GM15510 (cell line): Measurements from ENCODE around the gene CASP8AP2.

Experiments
- POLR2A ChIP-seq: IDR thresholded peaks from 3 replicates; pipeline ENCODE4 v1.6.1; 2011; ENCODE audit warnings: borderline replicate concordance; ENCODE audit not compliant: insufficient read length; ENCODE audit errors: extremely low read depth

CASP8AP2 gene

DNA sequence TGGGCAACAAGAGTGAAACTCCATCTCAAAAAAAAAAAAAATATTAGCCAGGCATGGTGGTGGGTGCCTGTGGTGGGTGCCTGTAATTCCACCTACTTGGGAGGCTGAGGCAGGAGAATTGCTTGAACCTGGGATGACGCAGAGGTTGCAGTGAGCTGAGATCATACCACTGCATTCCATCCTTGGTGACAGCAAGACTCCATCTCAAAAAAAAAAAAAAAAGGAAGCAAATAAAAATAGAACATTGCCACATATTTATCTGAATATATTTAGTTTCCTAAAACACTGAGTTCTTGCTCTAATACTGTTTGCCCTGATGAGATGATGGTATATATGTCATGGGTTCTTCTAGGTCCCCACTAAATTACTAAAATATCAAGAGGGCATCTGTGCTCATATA lies 28.4 kb downstream of the CASP8AP2 start:
- TF ChIP-seq POLR2A, result no peak

DNA sequence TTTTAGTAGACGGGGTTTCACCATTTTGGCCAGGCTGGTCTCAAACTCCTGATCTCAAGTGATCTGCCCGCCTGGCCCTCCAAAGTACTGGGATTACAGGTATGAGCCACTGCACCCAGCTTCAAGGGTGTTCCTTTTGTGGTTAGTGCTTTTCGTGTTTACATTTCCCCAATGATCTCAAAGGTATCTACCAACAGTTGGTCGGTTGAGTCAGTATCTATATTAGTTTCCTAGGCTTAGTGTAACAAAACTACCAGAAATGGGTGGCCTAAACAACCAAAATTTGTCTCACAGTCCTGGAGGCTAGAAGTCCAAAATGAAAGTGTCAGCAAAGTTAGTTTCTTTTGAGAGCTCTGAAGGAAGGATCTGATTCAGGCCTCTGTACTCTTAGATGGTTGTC lies 30.1 kb downstream of the CASP8AP2 start:
- TF ChIP-seq POLR2A, result no peak

DNA sequence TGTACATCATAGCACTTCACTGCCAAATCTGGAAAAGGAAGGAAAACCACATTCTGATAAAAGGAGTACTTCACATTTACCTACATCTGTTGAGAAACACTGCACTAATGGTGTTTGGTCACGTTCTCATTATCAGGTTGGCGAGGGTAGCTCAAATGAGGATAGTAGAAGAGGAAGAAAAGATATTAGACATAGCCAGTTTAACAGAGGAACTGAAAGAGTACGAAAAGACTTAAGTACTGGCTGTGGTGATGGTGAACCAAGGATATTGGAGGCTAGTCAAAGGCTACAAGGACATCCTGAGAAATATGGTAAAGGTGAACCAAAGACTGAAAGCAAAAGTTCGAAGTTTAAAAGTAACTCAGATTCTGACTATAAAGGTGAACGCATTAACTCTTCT lies 32.6 kb downstream of the CASP8AP2 start:
- no peak for TF ChIP-seq POLR2A

DNA sequence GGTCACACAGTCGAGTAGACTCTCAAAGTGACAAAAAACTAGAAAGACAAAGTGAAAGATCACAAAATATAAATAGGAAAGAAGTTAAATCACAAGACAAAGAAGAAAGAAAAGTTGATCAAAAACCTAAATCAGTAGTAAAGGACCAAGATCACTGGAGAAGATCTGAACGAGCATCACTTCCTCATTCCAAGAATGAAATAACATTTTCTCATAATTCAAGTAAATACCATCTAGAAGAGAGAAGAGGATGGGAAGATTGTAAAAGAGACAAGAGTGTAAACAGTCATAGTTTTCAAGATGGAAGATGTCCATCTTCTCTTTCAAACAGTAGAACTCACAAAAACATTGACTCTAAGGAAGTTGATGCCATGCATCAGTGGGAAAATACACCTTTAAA lies 33.0 kb downstream of the CASP8AP2 start:
- TF ChIP-seq POLR2A, result no peak

DNA sequence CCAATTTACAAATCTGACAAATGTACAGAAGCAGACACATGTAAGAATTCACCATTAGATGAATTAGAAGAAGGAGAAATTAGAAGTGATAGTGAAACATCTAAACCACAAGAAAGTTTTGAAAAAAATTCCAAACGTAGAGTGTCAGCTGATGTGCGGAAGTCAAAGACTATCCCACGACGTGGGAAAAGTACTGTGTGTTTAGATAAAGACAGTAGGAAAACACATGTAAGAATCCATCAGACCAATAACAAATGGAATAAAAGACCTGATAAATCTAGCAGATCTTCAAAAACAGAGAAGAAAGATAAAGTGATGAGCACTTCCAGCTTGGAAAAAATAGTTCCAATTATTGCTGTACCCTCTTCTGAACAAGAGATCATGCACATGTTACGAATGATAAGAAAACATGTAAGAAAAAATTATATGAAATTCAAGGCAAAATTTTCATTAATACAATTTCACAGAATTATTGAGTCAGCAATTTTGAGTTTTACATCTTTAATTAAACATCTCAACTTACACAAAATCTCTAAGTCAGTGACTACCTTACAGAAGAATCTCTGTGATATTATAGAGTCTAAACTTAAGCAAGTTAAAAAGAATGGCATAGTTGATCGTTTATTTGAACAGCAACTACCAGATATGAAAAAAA lies 36.5 kb downstream of the CASP8AP2 start:
- TF ChIP-seq POLR2A, result no peak

DNA sequence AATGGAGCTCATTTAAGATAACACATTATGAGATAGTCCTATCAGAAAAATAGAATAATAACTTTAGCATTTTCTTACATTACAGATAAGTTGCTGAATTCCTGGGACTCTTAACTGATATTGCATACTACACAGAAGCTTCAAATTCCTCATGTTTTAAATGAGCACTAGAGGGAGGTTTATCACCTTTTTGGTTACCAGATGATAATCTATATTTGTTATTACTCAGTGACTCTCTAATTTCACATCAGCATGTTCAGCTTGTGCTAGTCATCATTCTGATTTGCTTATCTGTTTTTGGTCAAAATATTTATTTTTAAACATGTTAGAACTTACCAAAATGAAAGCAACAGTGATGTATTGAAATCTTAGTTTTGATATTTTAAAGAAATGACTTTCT lies 44.0 kb downstream of the CASP8AP2 start:
- no peak for TF ChIP-seq POLR2A

DNA sequence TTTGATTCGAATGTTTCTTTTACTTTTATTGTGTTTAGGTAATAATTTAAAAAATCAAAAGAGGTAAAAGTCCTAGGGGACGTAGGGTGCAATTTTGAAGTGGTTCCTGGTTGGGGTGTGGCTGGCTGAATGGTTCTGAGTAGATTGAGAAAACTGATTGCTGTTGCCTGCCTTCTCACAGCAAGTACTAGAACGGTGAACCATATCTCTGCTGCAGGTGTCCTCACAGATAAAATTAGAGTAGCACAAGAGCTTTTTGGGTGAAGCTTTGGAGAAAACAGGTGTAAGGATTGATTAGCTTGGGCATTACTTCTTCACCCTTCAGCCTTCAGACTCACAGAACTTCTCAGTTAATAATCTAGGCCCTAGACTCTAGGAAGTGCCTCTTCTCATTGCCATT lies 44.8 kb downstream of the CASP8AP2 start:
- no peak for TF ChIP-seq POLR2A

DNA sequence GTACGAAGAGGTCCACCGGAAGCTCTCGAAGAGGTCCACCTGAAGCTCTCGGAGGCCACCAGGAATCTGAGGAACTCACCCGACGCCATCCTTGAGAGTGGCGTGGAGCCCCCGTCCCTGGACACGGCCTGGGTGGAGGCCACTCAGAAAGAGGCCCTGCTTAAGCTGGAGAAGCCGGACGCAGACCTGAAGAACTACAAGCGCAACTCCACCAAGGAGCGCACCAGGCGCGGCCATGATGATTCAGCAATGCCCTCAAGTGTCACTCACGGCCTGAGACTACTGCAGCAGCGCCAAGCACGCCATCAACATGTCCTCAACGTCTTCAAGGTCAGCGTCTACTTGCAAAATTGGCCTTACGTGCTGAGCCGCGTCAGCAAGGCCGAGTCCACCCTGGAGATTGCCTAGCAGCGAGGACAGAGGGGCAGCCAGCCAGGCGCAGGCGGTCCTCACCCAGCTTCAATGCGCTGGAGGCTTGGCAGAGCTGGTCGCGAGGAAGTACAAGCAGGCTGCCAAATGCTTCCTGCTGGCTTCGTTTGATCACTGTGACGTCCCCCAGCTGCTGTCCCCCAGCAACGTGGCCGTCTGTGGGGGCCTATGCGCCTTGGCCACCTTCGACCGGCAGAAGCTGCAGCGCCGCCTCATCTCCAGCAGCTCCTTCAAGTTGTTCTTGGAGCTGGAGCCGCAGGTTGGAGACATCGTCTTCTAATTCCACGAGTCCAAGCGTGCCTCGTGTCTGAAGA lies 56.9 kb downstream of the CASP8AP2 start:
- TF ChIP-seq POLR2A, result no peak

DNA sequence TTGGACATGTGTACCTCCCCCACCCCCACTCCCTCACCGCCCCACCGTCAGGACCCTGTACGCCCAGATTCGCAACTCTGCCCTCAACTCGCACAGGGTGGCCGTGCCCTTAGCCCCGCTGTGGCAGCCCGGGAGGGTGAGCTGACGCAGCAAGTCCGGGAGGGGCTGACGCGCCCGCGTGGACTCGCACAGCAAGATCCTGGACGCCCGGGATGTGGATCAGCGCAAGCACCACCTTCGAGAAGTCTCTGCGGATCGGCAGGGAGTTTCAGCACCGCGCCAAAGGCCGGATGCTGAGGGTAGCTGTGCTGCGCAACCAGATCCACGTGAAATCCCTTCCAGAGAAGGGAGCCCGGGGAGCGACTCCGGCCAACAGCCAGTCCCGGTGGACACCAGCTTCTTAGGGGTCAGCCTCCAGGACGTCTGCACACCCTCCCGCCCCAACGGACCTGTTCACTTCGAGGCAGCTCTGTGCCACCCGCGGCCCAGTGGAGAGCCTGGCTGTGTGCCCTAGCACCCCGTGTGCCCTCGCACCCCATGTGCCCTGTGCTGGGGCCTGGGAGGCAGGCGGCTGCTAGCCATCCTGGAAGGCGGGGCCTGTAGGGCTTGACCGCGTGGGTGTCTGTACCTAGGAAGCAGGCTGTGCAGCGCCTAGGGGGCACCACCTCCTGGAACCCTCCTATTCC lies 57.9 kb downstream of the CASP8AP2 start:
- no peak for TF ChIP-seq POLR2A

DNA sequence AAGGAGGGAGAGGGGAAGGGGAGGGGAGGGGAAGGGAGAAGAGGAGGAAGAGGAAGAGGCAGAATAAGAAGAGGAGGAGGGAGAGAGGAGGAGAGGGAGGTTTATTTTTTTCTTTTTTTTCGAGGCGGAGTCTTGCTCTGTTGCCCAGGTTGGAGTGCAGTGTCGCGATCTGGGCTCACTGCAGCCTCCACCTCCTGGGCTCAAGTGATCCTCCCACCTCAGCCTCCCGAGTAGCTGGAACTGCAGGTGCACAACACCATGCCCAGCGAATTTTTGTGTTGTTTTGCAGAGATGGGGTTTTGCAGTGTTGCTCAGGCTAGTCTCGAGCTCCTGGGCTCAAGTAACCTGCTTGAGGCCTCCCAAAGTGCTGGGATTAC lies 58.4 kb downstream of the CASP8AP2 start:
- no peak for TF ChIP-seq POLR2A

DNA sequence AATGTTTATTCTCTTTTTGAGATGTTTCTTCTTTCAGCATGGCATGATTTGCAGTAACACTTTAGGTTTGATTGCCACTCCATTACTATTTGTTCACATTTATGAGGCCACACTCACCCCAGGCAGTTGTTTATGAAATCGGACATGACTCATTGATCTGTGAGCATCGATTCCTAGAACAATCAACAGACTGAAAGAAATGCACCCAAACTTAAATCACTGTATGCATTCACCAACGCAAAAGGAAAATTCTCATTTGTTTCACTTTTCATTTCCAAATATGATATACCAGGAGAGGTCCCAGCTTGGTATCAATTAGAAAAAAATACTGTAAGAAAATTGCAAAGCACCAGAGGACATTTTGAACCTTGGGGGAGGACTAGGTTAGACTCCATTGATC lies 59.2 kb downstream of the CASP8AP2 start:
- TF ChIP-seq POLR2A, result no peak

DNA sequence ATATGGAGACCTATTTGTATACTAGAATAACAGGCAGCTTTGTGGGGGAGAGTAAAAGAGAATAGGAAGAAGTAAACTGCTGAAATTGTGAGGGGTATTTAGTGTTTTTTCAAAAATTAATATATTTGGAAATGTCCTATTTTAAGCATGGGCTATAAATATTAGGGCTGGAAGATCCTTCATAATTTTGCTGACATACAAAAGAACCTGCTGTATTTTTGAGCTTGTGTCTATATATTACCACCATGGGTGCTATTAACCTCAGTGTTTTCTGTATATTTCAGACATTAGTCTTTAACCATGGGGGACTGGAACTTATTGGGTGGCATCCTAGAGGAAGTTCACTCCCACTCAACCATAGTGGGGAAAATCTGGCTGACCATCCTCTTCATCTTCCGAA lies 64.5 kb downstream of the CASP8AP2 start, which contains the start of gene GJA10:
TSS of gene GJA10 (plus strand) at position 301 of the 400 bp plus-strand sequence. CDS start at position 301, 0 bp downstream.
- no peak for TF ChIP-seq POLR2A

DNA sequence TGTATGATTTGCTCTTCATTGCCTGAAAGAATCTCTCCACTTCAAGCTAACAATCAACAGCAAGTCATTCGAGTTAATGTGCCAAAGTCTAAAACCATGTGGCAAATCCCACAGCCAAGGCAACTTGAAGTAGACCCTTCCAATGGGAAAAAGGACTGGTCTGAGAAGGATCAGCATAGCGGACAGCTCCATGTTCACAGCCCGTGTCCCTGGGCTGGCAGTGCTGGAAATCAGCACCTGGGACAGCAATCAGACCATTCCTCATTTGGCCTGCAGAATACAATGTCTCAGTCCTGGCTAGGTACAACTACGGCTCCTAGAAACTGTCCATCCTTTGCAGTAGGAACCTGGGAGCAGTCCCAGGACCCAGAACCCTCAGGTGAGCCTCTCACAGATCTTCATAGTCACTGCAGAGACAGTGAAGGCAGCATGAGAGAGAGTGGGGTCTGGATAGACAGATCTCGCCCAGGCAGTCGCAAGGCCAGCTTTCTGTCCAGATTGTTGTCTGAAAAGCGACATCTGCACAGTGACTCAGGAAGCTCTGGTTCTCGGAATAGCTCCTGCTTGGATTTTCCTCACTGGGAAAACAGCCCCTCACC lies 65.7 kb downstream of the CASP8AP2 start:
- no peak for TF ChIP-seq POLR2A

DNA sequence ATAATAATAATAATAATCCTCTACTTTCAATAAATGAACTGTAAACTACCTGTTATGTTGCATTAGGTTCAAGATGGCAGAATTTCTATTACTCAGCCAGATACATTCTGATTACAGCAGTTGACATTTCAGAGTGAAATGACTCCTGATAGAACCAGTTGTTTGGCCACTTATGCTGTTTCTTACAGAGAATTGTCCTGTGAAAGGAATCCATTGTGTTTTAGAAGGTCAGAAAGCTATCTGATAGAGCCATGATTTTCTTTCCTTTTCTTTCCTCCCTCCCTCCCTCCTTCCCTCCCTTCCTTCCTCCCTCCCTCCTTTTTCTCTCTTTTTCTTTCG lies 81.2 kb downstream of the CASP8AP2 start:
- no peak for TF ChIP-seq POLR2A

DNA sequence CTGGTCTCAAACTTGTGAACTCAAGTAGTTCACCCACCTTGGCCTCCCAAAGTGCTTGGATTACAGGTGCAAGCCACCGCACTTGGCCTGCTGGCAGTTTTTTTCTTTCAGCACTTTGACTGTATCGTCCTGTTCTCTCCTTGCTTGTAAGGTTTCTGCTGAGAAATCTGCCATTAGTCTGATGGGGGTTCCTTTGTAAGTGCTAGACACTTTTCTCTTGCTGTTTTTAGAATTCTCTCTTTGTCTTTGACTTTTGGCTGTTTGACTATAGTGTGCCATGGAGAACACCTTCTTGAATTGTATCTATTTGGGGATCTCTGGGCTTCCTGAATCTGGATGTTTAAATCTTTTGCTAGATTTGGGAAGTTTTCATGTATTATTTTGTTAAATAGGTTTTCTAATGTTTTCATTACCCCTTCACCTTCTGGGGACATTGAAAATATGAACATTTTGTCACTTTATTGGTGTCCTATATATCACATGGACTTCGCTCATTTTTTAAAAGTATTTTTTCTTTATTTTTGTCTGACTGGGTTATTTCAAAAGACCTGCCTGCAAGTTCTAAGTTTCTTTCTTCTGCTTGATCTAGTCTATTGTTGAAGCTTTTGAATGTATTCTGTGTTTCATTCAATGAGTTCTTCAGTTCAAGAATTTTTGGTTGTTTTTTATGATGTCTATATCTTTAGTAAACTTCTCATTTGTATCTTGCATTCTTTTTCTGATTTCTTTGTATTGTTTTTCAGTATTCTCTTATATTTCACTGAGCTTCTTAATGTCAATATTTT lies 86.6 kb downstream of the CASP8AP2 start:
- TF ChIP-seq POLR2A, result no peak
